PC-9 (cell line): ENCODE measurements around the gene CDK6. TPM values are rescaled to one million over a fixed set of nuclear protein-coding genes. Genes with fewer than 3 reads are reported as not detected.

Experiments
- BruUV-seq: library from RNA; stranded (reverse); fragments of 400-500 nt; replicated peaks from 2 replicates; lab custom pipeline; 2021; lab: Mats Ljungman, UMichigan
- CTCF ChIA-PET: fragments of 300-600 bp; sonication (Branson Sonifier 250); formaldehyde crosslinking; loops from one replicate; lab custom pipeline; 2022; ENCODE audit warnings: antibody characterized with exemption; lab: Charles Lee
- POLR2A ChIA-PET: fragments of 300-600 bp; sonication (Branson Sonifier 250); formaldehyde crosslinking; loops from one replicate; lab custom pipeline; 2022; ENCODE audit warnings: antibody characterized with exemption; ENCODE audit not compliant: unreplicated experiment; lab: Charles Lee
- DNase-seq, 2 experiments: peaks; one replicate each; pipeline versions ENCODE4 v3.0.0 to v3.0.0-alpha.2; 2015 to 2022; ENCODE audit warnings: mixed read lengths in 1 of 2
- H2AFZ ChIP-seq: fragments of 200-600 bp; sonication (generic); 2 replicates; pipeline ENCODE4 v1.8.1; 2017; ENCODE audit warnings: antibody characterized with exemption
- H3F3A ChIP-seq: fragments of 200-600 bp; sonication (generic); 2 replicates; pipeline ENCODE4 v1.8.1; 2017; ENCODE audit warnings: antibody characterized with exemption, mild to moderate bottlenecking, low read depth; ENCODE audit not compliant: insufficient read depth
- H3K27ac ChIP-seq: fragments of 200-600 bp; sonication (generic); 2 replicates; pipeline ENCODE4 v1.6.1; 2016; ENCODE audit warnings: mixed run types
- H3K27me3 ChIP-seq: fragments of 200-600 bp; sonication (generic); 2 replicates; pipeline ENCODE4 v1.6.1; 2016; ENCODE audit warnings: low read depth, mixed run types; ENCODE audit not compliant: insufficient read depth
- H3K36me3 ChIP-seq: fragments of 200-600 bp; sonication (generic); 2 replicates; pipeline ENCODE4 v1.6.1; 2016; ENCODE audit warnings: low read depth, mixed run types
- H3K4me1 ChIP-seq: fragments of 200-600 bp; sonication (generic); replicated peaks from 2 replicates; pipeline ENCODE4 v1.6.1; 2016; ENCODE audit warnings: mixed run types; ENCODE audit not compliant: insufficient read depth
- H3K4me2 ChIP-seq: fragments of 200-600 bp; sonication (generic); 2 replicates; pipeline ENCODE4 v1.6.1; 2017; ENCODE audit warnings: mixed run types
- H3K4me3 ChIP-seq: fragments of 200-600 bp; sonication (generic); 2 replicates; pipeline ENCODE4 v1.6.1; 2016; ENCODE audit warnings: mixed run types
- H3K79me2 ChIP-seq: fragments of 200-600 bp; sonication (generic); 2 replicates; pipeline ENCODE4 v1.6.1; 2017; ENCODE audit warnings: low read depth, mixed run types
- H3K9me2 ChIP-seq: fragments of 200-600 bp; sonication (generic); 2 replicates; pipeline ENCODE4 v1.8.1; 2017; ENCODE audit warnings: mild to moderate bottlenecking; ENCODE audit not compliant: insufficient read depth
- H3K9me3 ChIP-seq: fragments of 200-600 bp; sonication (generic); 2 replicates; pipeline ENCODE4 v1.8.1; 2016; ENCODE audit warnings: low read depth; ENCODE audit not compliant: insufficient read depth
- H4K20me1 ChIP-seq: fragments of 200-600 bp; sonication (generic); 2 replicates; pipeline ENCODE4 v1.8.1; 2017; ENCODE audit not compliant: insufficient read depth
- EZH2 ChIP-seq: fragments of 200-600 bp; sonication (generic); IDR thresholded peaks from 2 replicates; pipeline ENCODE4 v1.8.0; 2017; ENCODE audit warnings: antibody characterized with exemption, low read depth
- intact Hi-C: fragments of 100-400 bp; cut with micrococcal nuclease; formaldehyde crosslinking; loops from one replicate; pipeline ENCODE4 v1.10.0; 2022; ENCODE audit not compliant: unreplicated experiment
- total RNA-seq: library from RNA; stranded (reverse); gene quantifications from 2 replicates; pipeline ENCODE4 v1.2.3, GENCODE V29; 2021
- TF ChIP-seq, protein P1 (sequence below): fragments of 200-600 bp; sonication (generic); conservative IDR thresholded peaks from 2 replicates; pipeline ENCODE4 v1.6.1; 2017; ENCODE audit warnings: mixed run types, antibody characterized with exemption, mild to moderate bottlenecking, moderate library complexity

CDK6 gene
- total RNA-seq, 1 experiment from 2014 or later = 49.5 TPM

DNA sequence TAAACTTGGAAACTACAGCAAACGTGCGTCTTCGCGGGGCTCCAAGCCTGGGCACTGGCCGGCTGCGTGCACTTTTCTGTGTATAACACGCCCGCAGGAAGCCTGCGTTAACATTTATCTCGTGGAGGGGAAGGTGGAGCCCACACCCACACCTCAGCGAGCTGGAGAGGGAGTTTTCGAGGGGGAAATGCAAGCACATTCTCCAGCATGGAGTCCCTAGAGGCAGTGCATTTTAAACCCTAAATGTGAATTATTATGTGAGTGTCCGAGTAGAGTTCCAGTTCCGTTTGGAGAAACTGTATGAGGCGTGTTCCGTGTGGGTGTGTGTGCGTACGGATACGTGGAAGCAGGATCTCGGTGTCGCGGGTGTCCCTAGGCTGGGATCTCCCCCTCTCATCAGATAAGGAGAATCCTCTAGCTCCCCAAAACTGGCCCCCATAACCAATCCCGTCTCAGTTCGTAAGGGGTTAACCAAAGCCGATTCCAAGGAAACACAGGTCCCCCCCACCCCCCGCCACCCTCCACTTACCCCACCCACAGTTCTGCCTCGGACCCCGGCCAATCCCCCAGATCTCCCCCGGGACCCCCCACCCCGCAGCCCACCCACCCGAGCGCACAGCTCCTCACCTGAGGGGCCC is 403 bp downstream of the CDK6 start:
- H3K27ac ChIP-seq = peak overlapping the region; percentile 77
- peaks cover 41% of the 10 kb centered on the region for H3K79me2 ChIP-seq
- intact Hi-C loops = loop anchor here (1.0 to 10.0 kb wide), 9 partner anchors 68 to 411 kb away; partner anchors contain the start of gene VPS50
- POLR2A ChIA-PET = interaction anchor here (0.6 to 1.3 kb wide), 4 partner anchors 68 to 282 kb away, joined by 3 to 6 read pairs (median 5); partner anchors contain the start of gene SAMD9
- peaks cover 15% of the 10 kb centered on the region; the same call in 1 of the 2 replicates for H3K36me3 ChIP-seq
- peak in 1 of 2 experiments; percentile 30 for DNase-seq
- H3K4me3 ChIP-seq = peak overlapping the region; percentile 94
- peaks cover 18% of the 10 kb centered on the region; the same call in 1 of the 2 replicates for H3F3A ChIP-seq
- H4K20me1 ChIP-seq = peaks cover 5% of the 10 kb centered on the region; the same call in 1 of the 2 replicates
- TF ChIP-seq, protein P1, sequence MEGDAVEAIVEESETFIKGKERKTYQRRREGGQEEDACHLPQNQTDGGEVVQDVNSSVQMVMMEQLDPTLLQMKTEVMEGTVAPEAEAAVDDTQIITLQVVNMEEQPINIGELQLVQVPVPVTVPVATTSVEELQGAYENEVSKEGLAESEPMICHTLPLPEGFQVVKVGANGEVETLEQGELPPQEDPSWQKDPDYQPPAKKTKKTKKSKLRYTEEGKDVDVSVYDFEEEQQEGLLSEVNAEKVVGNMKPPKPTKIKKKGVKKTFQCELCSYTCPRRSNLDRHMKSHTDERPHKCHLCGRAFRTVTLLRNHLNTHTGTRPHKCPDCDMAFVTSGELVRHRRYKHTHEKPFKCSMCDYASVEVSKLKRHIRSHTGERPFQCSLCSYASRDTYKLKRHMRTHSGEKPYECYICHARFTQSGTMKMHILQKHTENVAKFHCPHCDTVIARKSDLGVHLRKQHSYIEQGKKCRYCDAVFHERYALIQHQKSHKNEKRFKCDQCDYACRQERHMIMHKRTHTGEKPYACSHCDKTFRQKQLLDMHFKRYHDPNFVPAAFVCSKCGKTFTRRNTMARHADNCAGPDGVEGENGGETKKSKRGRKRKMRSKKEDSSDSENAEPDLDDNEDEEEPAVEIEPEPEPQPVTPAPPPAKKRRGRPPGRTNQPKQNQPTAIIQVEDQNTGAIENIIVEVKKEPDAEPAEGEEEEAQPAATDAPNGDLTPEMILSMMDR = no peak
- no peak for TF ChIP-seq EZH2
- no peaks in the 10 kb centered on the region for H3K9me3 ChIP-seq
- no peaks in the 10 kb centered on the region for H3K27me3 ChIP-seq
- H2AFZ ChIP-seq = peak overlapping the region; percentile 87
- CTCF ChIA-PET = interaction anchor here (0.6 to 0.7 kb wide), 7 partner anchors 63 to 1054 kb away, joined by 4 to 17 read pairs (median 7); no protein-coding TSS in a partner anchor
- H3K4me1 ChIP-seq = peaks cover 29% of the 10 kb centered on the region
- TSS peak; percentile 38 for BruUV-seq
- peak overlapping the region; percentile 92 for H3K4me2 ChIP-seq
- H3K9me2 ChIP-seq = no peaks in the 10 kb centered on the region

DNA sequence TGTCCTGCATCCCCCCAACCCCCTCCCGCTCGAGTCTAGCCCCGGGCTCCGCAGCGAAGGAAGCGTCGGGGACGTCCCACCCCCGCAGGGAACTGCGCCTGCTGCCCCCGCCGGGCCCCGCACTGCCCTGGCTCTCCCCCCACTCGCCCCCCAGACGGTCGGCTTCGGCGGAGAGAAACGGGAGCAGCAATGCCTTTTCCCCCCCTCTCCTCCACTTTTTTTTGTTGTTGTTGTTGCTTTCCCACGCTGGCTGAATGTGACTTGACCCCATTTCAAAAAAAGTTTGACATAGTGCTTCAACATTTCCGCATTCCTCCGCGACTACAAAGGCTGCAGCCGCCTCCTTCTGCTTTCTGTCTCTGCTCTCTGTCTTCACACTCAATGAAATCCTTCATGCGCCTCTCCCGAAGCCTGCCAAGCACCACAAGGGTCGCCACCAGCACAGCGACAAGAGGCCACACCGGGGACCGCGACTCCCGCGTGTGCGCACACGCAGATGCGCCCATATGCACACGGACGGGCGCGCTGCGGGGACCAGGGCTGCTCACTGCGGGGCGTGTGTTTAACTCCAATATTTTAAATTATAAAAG is 1.0 kb downstream of the CDK6 start:
- Histone ChIP-seq H3F3A (peaks cover 18% of the 10 kb centered on the region; the same call in 1 of the 2 replicates), H2AFZ (peak overlapping the region; percentile 76), H3K27me3 (no peaks in the 10 kb centered on the region), H3K27ac (peak overlapping the region; percentile 77), H3K9me2 (no peaks in the 10 kb centered on the region), H4K20me1 (peaks cover 5% of the 10 kb centered on the region; the same call in 1 of the 2 replicates), H3K36me3 (peaks cover 20% of the 10 kb centered on the region), H3K4me2 (peak overlapping the region; percentile 92), H3K9me3 (no peaks in the 10 kb centered on the region), H3K79me2 (peaks cover 47% of the 10 kb centered on the region), H3K4me3 (peak overlapping the region; percentile 94), H3K4me1 (peaks cover 35% of the 10 kb centered on the region)
- no peak for TF ChIP-seq EZH2
- TF ChIP-seq, protein P1 = no peak
- no TSS peak for BruUV-seq
- ChIA-PET CTCF (no interaction called here), POLR2A (no interaction called here)
- DNase-seq = peak; percentile 73 to 84
- intact Hi-C loops = loop anchor here (1.0 to 10.0 kb wide), 8 partner anchors 69 to 411 kb away; partner anchors contain the start of gene VPS50

DNA sequence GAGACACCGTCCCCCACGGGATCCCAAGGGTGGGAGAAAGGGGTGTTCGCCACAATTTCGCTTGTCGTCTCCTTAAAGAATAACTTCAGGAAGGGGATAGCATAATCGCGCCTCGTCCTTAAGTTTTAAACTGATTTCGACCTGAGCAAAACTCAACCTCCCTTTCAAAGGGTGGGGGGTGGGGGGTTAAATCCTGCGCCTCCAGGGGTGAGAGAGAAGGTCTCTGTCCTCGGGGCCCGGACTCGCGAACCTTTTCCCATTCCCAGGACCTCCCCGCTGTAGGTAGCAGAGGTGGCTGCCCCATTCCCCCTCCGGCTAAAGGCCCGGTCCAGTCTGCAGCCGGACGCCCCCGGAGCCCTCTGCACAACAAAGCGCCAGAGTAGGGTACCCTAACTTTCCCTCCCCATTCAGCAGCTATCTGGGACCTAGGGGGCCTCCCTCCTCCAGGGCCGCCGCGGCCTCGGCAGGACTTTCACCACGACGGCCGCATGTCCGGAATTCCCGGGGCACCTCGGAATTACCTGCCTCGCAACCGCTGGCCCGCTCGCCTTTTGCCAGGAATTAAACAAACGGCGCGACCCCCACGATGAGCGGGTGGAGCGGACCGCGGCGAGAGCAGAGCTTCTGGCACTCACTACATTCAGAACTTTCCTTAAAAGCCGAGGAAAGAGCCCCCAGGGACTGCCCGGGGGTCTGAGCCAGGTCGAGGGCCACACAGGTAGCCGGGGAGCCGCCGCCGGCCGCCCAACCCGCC is 1.7 kb downstream of the CDK6 start:
- Histone ChIP-seq H3K27ac (peak overlapping the region; percentile 77), H2AFZ (peak overlapping the region; percentile 76), H3K36me3 (peaks cover 25% of the 10 kb centered on the region), H3K4me3 (peak overlapping the region; percentile 94), H3K27me3 (no peaks in the 10 kb centered on the region), H3K9me2 (no peaks in the 10 kb centered on the region), H3K4me1 (peaks cover 42% of the 10 kb centered on the region), H3K4me2 (peak overlapping the region; percentile 92), H3F3A (peaks cover 18% of the 10 kb centered on the region; the same call in 1 of the 2 replicates), H4K20me1 (peaks cover 5% of the 10 kb centered on the region; the same call in 1 of the 2 replicates), H3K79me2 (peaks cover 54% of the 10 kb centered on the region), H3K9me3 (no peaks in the 10 kb centered on the region)
- DNase-seq = peak in 1 of 2 experiments; percentile 44
- TSS peak; percentile 28 for BruUV-seq
- CTCF ChIA-PET = interaction anchor here (0.6 kb wide), 1 partner anchor 226 kb away, joined by 3 read pairs; no protein-coding TSS in a partner anchor
- POLR2A ChIA-PET = interaction anchor here (0.6 kb wide), 1 partner anchor 283 kb away, joined by 3 read pairs; the partner anchor contains the start of gene SAMD9
- no peak for TF ChIP-seq EZH2
- TF ChIP-seq, protein P1 = no peak
- intact Hi-C loops = loop anchor here (1.0 to 10.0 kb wide), 9 partner anchors 70 to 410 kb away; partner anchors contain the start of gene VPS50
